GM12891 (cell line): Measurements from ENCODE around the gene THPO.
A peak's percentile ranks its signal among the peaks of the same experiment; 100 is the strongest.

Experiments
- DNase-seq: peaks from one replicate; pipeline ENCODE4 v3.0.0; 2011; ENCODE audit warnings: low spot score; ENCODE audit not compliant: insufficient read length
- FAIRE-seq: peaks from 2 replicates; lab custom pipeline; 2011; peaks lifted over from hg19 to GRCh38; lab: Jason Lieb, UNC
- PAX5 ChIP-seq: IDR thresholded peaks from 2 replicates; pipeline ENCODE4 v1.6.1; 2011; ENCODE audit warnings: low read length, moderate library complexity, mild to moderate bottlenecking; ENCODE audit not compliant: insufficient read depth, severe bottlenecking
- POLR2A ChIP-seq: IDR thresholded peaks from 2 replicates; pipeline ENCODE4 v1.6.1; 2011; ENCODE audit warnings: low read depth, low read length, control low read depth
- POLR2AphosphoS5 ChIP-seq: IDR thresholded peaks from 2 replicates; pipeline ENCODE4 v1.6.1; 2011; ENCODE audit warnings: low read depth, low read length, control low read depth
- POU2F2 ChIP-seq: IDR thresholded peaks from 2 replicates; pipeline ENCODE4 v1.6.1; 2011; ENCODE audit warnings: low read depth, mild to moderate bottlenecking, control low read depth, low read length, moderate library complexity
- SPI1 ChIP-seq: IDR thresholded peaks from 2 replicates; pipeline ENCODE4 v1.6.1; 2011; ENCODE audit warnings: low read depth, low read length, control low read depth
- TAF1 ChIP-seq: IDR thresholded peaks from 2 replicates; pipeline ENCODE4 v1.6.1; 2011; ENCODE audit warnings: low read depth, low read length, control low read depth

The THPO gene

DNA sequence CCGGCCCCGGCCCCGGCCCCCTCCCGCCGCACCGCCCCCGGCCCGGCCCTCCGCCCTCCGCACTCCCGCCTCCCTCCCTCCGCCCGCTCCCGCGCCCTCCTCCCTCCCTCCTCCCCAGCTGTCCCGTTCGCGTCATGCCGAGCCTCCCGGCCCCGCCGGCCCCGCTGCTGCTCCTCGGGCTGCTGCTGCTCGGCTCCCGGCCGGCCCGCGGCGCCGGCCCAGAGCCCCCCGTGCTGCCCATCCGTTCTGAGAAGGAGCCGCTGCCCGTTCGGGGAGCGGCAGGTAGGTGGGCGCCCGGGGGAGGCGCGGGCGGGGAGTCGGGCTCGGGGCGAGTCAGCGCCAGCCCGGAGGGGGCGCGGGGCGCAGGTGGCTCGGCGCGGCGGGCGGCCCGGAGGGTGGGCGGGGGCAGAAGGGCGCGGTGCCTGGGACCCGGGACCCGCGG is 2.2 kb upstream of the THPO start:
- FAIRE-seq = no peak
- no peak for TF ChIP-seq SPI1
- TF ChIP-seq POU2F2 = no peak
- no peak for TF ChIP-seq POLR2A
- TF ChIP-seq TAF1 = no peak
- peak; percentile 56 for DNase-seq

DNA sequence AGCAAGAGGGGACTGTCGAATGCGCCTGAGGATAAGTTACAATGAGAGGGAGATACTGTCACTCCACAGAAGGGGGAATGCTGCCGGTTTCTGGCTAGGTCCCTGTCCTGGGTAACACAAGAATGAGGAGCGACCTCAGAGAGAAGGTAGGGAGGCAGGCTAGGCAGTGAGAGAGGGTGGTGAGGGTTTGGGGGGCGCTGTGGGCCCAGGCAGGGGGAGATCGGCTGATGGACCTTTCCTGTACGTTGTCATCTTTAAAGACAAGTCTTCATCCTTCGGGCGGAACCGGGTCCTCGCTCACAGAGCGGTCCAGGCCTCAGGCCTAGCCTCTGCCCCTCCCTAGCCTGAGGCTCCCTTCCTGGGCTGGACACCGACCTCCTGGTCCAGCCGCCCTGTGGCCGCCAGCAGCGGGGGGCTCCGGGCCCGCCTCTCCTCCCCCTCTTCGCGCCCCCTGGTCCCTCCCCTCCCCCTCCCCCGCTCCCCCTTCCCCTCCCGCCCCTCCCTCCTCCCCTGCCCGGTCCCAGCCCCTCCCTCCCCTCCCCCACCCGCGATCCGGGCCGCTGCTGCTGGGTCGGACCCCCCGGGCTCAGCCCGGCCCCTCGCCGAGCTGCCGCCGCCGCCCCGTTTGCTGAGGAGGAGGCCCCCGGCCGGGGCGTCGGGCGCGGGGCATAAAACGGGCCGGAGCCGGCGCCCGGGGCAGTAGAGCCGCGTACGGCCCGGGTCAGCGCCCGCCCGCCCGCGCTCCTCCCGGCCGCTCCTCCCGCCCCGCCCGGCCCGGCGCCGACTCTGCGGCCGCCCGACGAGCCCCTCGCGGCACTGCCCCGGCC is 1.6 kb upstream of the THPO start, which contains the start of gene CHRD:
CHRD (plus strand) TSS at position 697 of the 827 bp plus-strand sequence. CDS start 265 bp downstream, outside the sequence.
- DNase-seq (no peak), FAIRE-seq (no peak)
- TF ChIP-seq POLR2A (no peak), POU2F2 (no peak), POLR2AphosphoS5 (no peak), PAX5 (no peak)

DNA sequence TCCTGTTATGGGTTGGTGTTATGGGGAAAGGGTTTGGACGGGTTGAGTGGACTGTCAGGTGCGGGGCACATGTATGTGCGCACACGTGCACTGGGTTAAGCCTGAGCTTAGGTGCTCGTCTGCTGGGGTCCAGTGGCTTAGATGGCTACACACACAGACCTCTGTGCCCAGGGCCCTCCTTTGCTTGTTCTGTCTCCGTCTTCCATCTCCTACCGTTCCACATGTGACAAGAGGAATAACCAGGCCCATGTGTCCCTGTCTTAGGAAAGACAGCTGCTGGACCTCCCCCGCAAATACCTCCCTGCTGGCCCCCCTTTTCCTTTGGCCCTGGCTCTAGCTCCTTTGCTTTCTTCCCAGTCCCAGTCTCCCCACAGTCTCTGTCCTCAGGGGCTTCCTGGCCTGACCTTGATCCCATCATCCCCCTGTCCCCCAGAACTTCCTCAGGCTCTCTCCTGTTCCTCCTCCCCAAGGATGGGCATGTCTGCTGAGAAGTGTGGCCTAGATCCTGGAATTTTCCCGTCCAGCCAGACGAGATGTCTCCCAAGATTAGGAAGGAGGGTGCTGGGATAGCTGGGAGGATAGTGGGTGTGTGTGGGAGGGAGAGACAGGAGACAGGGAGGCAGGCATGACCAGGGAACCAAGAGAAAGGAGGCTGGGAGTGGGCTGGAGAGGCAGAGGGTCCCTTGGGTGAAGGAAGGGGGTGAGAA is 797 bp upstream of the THPO start:
- DNase-seq (no peak), FAIRE-seq (no peak)
- TF ChIP-seq SPI1 = no peak
- no peak for TF ChIP-seq TAF1
- no peak for TF ChIP-seq POU2F2
- TF ChIP-seq POLR2AphosphoS5 = no peak

DNA sequence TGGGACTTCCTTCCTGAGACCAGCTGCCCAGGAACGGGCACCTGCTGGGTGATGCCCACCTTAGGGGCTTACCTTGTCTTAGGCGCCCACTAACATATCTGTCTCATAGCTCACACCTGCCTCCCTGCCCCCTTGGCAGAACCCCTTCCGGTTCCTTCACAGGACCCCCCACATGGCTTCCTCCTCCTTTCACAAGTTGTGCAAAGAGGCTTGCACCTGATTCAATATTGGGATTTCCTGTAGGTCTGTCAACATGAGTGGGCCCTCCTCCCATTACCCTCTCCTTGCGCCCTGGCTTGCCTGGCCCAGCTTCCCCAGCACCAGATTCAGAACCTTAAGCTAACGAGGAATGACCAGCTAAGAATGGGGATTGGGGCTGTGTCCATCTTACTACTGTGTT is 633 bp downstream of the THPO start:
- FAIRE-seq (no peak), DNase-seq (no peak)
- TF ChIP-seq POLR2A = no peak
- TF ChIP-seq POU2F2 = no peak
- no peak for TF ChIP-seq POLR2AphosphoS5
- no peak for TF ChIP-seq TAF1
- TF ChIP-seq SPI1 = no peak
- TF ChIP-seq PAX5 = no peak

DNA sequence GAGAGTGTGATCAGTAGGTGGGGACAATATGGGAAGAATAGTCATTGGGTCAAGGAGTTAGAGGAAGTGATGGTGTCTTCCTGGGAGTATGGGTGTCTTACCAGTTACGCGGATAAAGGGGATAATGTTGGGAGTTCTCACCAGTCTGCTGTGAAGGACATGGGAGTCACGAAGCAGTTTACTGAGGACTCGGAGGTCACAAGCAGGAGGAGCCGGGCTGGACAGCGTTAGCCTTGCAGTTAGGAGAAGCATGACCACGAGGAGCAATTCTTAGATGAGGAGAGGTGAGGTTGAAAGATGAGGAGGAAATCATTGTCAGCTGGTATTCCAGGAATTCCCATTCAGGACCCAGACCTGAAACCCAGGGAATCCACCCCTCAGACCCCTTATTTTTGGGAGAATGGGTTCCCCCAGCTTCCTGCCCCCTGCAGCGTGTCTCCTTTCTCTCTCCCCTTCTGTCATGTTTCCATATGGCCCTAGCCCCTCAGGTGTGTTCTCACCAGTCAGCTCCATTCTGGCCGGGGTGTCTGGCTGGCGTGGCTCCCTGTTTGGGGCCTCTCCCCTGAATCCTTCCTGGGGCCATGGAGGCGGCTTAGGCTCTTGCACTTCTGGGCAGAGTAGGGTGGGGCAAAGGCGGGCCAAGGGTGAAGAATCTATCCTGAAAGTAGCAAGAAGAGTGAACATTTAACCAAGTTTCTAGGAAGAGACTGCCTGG is 2.1 kb downstream of the THPO start:
- DNase-seq (no peak), FAIRE-seq (no peak)
- TF ChIP-seq POLR2AphosphoS5 (no peak), POU2F2 (no peak)

DNA sequence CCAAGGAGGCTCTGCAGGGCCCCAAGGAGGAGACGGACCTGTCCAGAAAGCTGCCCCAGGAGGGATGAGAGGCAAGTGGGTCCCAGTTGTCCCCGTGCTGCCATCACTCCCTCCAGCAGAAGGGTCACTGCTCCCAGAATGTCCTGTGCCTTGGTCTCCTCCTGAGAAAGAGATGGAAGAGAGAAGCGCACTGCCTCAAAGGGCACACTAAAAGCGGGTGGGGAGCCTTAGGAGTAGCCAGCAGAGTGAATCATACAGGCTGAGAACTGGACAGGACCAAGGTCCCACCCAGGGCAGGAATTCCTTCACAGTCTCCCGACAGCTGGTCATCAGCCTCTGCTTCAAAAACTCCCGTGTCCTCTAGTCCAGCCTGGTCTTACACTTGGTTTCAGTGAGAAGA is 4.6 kb downstream of the THPO start:
- no peak for FAIRE-seq
- TF ChIP-seq POLR2AphosphoS5 (no peak), POU2F2 (no peak), POLR2A (no peak), PAX5 (no peak), TAF1 (no peak), SPI1 (no peak)
- DNase-seq = no peak

DNA sequence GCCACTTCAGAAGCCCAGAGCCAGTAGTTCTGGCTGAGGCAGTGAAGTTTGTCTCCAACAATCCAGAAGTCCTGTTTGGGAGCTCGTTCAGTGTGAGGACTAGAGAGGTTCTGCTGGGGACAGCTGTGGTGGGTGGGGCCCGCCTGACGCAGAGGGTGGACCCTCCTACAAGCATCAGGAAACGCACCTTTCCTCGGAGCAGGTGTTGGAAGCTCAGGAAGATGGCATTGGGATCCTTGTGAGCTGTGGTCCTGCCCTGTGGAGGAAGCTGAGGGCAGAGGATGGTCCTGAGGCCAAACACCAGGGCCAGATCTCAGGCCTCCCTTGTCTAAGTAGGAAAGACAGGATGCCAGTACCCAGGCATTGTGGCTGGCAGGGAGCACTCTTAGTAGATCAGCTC is 5.1 kb downstream of the THPO start:
- no peak for DNase-seq
- FAIRE-seq = no peak
- no peak for TF ChIP-seq TAF1
- no peak for TF ChIP-seq SPI1
- no peak for TF ChIP-seq POU2F2
- no peak for TF ChIP-seq POLR2AphosphoS5
- no peak for TF ChIP-seq POLR2A
- TF ChIP-seq PAX5 = no peak

DNA sequence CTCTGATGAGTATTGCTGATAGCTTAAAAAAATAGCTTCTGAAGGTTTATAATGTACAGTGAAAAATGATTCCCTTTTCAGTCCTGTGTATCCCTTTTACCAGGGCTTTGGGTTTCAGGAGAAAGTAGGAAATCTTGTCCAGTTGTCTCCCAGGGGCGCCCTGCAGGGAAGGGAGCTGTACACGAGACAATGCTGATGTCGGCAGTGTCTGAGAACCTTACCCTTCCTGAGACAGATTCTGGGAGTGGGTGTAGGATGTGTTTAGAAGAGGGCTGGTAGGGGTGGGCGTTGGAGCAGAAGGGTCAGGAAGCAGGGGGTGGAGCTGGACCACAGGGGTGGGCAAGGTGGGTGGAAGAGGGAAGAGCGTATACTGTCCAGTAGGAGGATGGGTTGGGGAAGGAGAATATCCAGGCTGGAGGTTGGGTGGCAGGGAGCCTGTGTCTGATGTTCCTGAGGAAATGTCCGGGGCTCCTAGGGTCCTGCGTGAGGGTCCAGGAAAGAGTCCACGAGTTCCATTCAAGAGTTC is 5.6 kb downstream of the THPO start:
- no peak for FAIRE-seq
- TF ChIP-seq PAX5 = no peak
- TF ChIP-seq POLR2A = no peak
- no peak for TF ChIP-seq TAF1
- TF ChIP-seq SPI1 = no peak
- TF ChIP-seq POU2F2 = no peak
- no peak for TF ChIP-seq POLR2AphosphoS5
- no peak for DNase-seq

DNA sequence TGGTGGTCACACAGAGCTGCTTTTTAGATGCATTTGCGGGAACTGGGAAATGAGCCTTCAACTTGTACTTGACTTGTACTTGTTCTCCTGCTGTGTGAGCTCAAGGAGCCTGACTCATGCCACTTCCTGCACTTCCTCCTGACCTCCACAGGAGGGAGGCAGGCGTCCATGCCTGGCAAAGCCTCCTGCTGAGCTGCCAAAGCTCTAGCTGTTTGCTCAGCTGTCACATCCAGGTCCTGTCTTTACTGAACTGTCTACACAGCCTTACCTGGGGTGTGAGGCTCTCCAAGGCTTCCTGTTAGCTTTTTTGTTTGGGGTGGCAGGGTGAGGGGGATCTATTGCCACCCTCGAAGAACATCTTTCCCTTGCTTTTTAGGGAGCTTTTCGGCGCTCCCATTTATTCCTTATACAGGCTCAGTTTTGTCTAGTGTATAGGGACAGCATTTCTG is 6.4 kb downstream of the THPO start:
- DNase-seq (peak; percentile 73), FAIRE-seq (peak; percentile 83)
- TF ChIP-seq POLR2AphosphoS5 = no peak
- peak; percentile 67 for TF ChIP-seq SPI1
- no peak for TF ChIP-seq TAF1
